Immature natural killer cell (primary cell): ENCODE results near the gene SGK1. TPM values are rescaled to one million over a fixed set of nuclear protein-coding genes. Genes with fewer than 3 reads are reported as not detected.
"Not testable (repeated sequence)": the region's sequence is repeated elsewhere in the genome, so short reads cannot be mapped to it uniquely, and the experiment has no call there.

ENCODE experiments used
- DNase-seq, 3 donors: peaks; one replicate each; pipeline ENCODE4 v3.0.0; 2022; ENCODE audit warnings: mixed read lengths in 1 of 3
- H3K27ac Mint-ChIP-seq, 6 donors: one replicate each; pipeline ENCODE4 v1.8.0; 2020; ENCODE audit warnings: mixed read lengths in 6 of 6, mild to moderate bottlenecking in 5 of 6, inconsistent platforms in 4 of 6, moderate library complexity in 3 of 6
- H3K27me3 Mint-ChIP-seq, 3 donors: one replicate each; pipeline ENCODE4 v1.8.0; 2020 to 2021; ENCODE audit warnings: low read depth in 3 of 3, mild to moderate bottlenecking in 3 of 3, mixed read lengths in 3 of 3, moderate library complexity in 3 of 3, inconsistent platforms in 1 of 3
- H3K36me3 Mint-ChIP-seq, 3 donors: one replicate each; pipeline ENCODE4 v1.8.0; 2020; ENCODE audit warnings: mixed read lengths in 3 of 3, inconsistent platforms in 2 of 3, mild to moderate bottlenecking in 2 of 3
- H3K4me1 Mint-ChIP-seq, 2 donors: one replicate each; pipeline ENCODE4 v1.8.0; 2020; ENCODE audit warnings: inconsistent platforms in 2 of 2, mild to moderate bottlenecking in 2 of 2, mixed read lengths in 2 of 2, moderate library complexity in 1 of 2
- H3K4me3 Mint-ChIP-seq, 5 donors: one replicate each; pipeline ENCODE4 v1.8.0; 2020; ENCODE audit warnings: mild to moderate bottlenecking in 5 of 5, mixed read lengths in 5 of 5, inconsistent platforms in 3 of 5, moderate library complexity in 3 of 5
- H3K9me3 Mint-ChIP-seq, 6 donors: one replicate each; pipeline ENCODE4 v1.8.0; 2020; ENCODE audit warnings: mild to moderate bottlenecking in 6 of 6, mixed read lengths in 6 of 6, inconsistent platforms in 4 of 6, moderate library complexity in 3 of 6
- polyA plus RNA-seq, 3 donors: library from polyadenylated mRNA; unstranded; fragments of 300-500 nt; fragmentation: Illumina TruSeq; gene quantifications; one replicate each; pipeline ENCODE4 v1.2.3, GENCODE V29; 2021

The SGK1 gene
- polyA plus RNA-seq, 3 donors from 2014 or later, result 1.2 to 4.3 (median 3.8) TPM

DNA sequence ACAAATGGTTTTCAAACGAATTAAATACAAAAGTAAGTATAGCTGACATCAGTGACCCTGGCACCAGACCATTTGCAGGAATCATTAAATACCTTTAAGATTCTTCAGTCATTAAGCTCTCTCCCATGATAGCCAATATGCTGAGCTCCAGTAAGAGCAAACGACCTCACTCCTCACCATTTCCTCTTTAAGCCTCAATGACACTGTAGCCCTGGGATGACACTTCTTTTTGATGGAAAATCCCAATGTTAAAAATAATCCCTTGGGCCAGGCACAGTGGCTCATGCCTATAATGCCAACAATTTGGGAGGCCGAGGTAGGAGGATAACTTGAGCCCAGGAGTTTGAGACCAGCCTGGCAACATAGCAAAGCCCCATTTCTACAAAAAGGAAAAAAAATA lies 3.3 kb upstream of the SGK1 start:
- Mint-ChIP-seq H3K4me3 (no peak overlapping the region), H3K27ac (no peak overlapping the region), H3K4me1 (peaks cover 10 to 13% of the 10 kb centered on the region in 2 donors), H3K27me3 (peaks cover 4 to 15% (median 11%) of the 10 kb centered on the region in 3 donors), H3K9me3 (peaks cover 0 to 9% (median 0%) of the 10 kb centered on the region in 6 donors), H3K36me3 (no peaks in the 10 kb centered on the region)
- DNase-seq, result no peak

- DNase-seq, H3K36me3 Mint-ChIP-seq, H3K4me3 Mint-ChIP-seq, H3K27ac Mint-ChIP-seq, H3K9me3 Mint-ChIP-seq: not testable (repeated sequence)
- H3K4me1 Mint-ChIP-seq, result peaks cover 10 to 13% of the 10 kb centered on the region in 2 donors
- H3K27me3 Mint-ChIP-seq, result peaks cover 7 to 15% (median 15%) of the 10 kb centered on the region in 3 donors
Measured at GRCh38 chr6:134319686-134320085, 1.8 kb upstream of the SGK1 start.

- Mint-ChIP-seq H3K4me3 (no peak overlapping the region), H3K4me1 (peaks cover 10 to 13% of the 10 kb centered on the region in 2 donors), H3K27ac (no peak overlapping the region), H3K27me3 (peaks cover 7 to 15% (median 15%) of the 10 kb centered on the region in 3 donors), H3K9me3 (peaks cover 0 to 9% (median 0%) of the 10 kb centered on the region in 6 donors), H3K36me3 (no peaks in the 10 kb centered on the region)
- DNase-seq, result no peak
Measured at GRCh38 chr6:134318974-134319281, 1.0 kb upstream of the SGK1 start.

GRCh38 chr6:134318236-134318973 lies 493 bp upstream of the SGK1 start:
- Mint-ChIP-seq H3K27ac (no peak overlapping the region), H3K9me3 (peaks cover 0 to 9% (median 0%) of the 10 kb centered on the region in 6 donors), H3K4me3 (peak overlapping the region in 2 of 5 donors; percentile 74 to 76), H3K36me3 (no peaks in the 10 kb centered on the region), H3K27me3 (peaks cover 7 to 15% (median 15%) of the 10 kb centered on the region in 3 donors), H3K4me1 (peaks cover 10 to 13% of the 10 kb centered on the region in 2 donors)
- DNase-seq, result no peak

DNA sequence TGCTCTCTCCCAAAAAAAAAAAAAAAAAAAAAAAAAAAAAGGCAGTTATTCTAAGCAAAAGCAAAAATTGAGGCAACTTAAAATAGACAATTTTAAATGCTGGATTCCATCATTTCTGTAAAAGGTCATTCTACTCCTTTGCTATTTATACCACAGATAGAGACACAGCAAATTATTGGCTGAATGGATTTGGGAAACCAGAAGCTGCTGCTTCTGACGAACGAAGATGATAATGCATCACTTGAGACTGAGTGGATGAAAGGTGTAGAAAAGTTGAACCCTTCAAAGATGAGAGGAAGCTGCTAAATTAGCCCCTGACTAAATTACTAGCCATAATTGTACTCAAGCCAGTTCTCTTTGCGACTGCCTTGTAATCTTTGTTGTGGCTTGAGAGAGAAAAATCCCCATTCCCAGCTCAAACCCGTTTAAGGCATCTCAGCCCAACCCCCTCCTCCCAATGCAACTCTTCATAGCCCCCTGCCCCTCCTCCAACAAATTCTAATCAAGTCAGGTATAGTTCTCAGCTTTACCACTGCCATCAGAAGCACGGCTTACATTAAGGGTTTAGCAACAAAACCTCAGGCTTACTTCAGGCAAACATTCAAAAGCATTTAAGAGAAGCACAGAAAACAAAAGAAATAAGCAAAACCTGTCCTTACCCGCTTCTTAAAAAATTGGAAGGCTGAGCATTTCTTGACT lies 1.0 kb downstream of the SGK1 start:
- peaks cover 0 to 9% (median 0%) of the 10 kb centered on the region in 6 donors for H3K9me3 Mint-ChIP-seq

GRCh38 chr6:134315974-134316441 lies 1.9 kb downstream of the SGK1 start:
- H3K4me1 Mint-ChIP-seq, result peaks cover 10 to 13% of the 10 kb centered on the region in 2 donors
- H3K27me3 Mint-ChIP-seq, result peaks cover 12 to 18% (median 15%) of the 10 kb centered on the region in 3 donors
- DNase-seq, result no peak
- peaks cover 0 to 9% (median 0%) of the 10 kb centered on the region in 6 donors for H3K9me3 Mint-ChIP-seq
- no peak overlapping the region for H3K27ac Mint-ChIP-seq
- H3K4me3 Mint-ChIP-seq, result no peak overlapping the region
- no peaks in the 10 kb centered on the region for H3K36me3 Mint-ChIP-seq

More for the DNA sequence above, 1.0 kb downstream of the SGK1 start:
- H3K4me3 Mint-ChIP-seq, result peak overlapping the region in 2 of 5 donors; percentile 63 to 76
- H3K36me3 Mint-ChIP-seq, result no peaks in the 10 kb centered on the region
- DNase-seq, result no peak
- no peak overlapping the region for H3K27ac Mint-ChIP-seq
- peaks cover 10 to 13% of the 10 kb centered on the region in 2 donors for H3K4me1 Mint-ChIP-seq
- peaks cover 12 to 18% (median 15%) of the 10 kb centered on the region in 3 donors for H3K27me3 Mint-ChIP-seq

DNA sequence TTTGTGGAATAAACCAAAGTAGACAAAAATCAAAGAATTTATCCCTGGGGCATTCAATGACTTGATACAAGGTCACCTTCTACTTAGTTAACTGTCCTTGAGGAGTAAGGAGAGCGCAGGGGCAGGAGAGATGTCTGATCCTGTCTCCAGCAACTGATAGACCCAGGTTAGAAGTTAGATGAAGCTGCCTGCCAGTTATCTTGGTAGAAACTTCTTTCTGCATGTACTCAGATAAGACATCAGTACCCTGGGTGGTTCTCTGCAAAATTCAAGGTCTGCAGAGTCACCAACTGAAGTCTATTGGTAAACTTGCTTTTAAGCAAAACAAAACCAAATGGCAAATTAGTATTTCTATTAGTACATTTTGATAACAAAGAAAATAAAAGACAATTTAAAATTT lies 2.7 kb downstream of the SGK1 start:
- peaks cover 12 to 18% (median 15%) of the 10 kb centered on the region in 3 donors for H3K27me3 Mint-ChIP-seq
- H3K27ac Mint-ChIP-seq, result no peak overlapping the region
- H3K4me1 Mint-ChIP-seq, result peaks cover 10 to 13% of the 10 kb centered on the region in 2 donors
- H3K36me3 Mint-ChIP-seq, result no peaks in the 10 kb centered on the region
- H3K4me3 Mint-ChIP-seq, result no peak overlapping the region
- no peak for DNase-seq
- H3K9me3 Mint-ChIP-seq, result peaks cover 0 to 9% (median 0%) of the 10 kb centered on the region in 6 donors

DNA sequence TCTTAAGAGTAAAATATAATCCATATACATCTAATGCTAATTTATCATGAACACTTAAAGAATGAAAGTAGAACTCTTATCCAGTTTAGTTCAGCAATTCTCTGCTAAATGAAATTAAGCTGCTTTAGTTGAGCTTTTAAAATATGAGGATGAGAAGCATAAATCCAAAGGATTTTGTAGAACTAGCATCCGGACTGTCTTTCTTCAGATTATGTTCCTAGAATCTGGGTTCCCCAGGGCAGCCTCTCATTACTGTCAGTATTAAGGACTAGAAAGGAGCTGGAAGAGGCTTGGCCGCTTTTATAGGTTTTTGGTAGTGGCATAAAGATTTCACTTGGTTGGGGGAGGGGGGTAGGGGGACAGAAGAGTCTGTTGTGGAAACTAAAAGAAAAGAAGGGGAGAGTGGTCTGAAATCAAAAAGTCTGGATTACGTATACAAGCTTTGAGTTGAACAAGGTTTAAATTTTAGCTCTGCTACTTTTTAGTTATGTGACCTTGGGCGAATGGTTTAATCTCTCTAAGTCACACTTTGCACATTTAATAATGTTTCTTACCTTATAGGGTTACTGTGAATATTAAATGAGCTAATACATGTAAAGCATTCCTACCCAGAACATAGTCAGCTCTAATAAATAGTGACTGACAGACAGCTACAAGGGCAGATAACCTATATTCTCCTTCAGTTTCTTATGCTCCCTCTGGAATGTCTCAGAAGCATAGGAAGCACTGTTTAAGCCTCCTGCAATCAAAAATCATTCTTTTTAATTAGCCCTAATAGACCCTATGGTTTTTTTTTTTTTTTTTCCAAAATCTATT lies 3.7 kb downstream of the SGK1 start:
- Mint-ChIP-seq H3K27me3 (peaks cover 9 to 16% (median 12%) of the 10 kb centered on the region in 3 donors), H3K27ac (no peak overlapping the region), H3K9me3 (peaks cover 0 to 3% (median 0%) of the 10 kb centered on the region in 6 donors), H3K4me1 (peaks cover 10 to 13% of the 10 kb centered on the region in 2 donors), H3K4me3 (no peak overlapping the region), H3K36me3 (no peaks in the 10 kb centered on the region)
- DNase-seq, result no peak

DNA sequence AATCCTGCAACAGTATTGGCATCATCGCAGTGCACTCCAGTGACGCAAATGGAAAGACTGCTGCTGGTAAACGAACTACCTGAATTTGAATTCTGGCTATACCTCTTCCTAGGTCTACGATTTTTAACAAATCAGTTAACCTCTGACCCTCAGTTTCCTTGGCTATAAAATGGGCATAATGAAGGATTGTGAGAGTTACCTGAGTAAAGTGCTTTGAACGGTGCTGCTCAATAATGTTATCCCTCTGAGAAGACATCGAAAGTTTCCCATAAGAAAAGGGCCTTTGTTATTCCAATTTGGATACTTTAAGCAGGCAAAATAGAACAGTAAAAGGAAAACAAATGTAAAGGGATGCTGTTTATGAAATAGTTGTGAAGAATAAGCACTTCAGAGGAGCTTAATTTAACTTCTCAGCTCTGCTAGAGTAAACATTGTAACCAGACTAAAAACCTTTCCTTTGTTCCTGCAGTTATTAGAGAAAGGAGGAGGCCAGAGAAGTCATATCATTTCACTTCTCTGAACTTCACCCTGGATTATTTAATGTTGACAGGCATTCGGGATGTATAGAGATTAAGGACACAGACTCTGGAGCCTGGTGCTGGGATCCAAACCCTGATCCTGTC lies 5.8 kb downstream of the SGK1 start:
- H3K4me1 Mint-ChIP-seq, result peaks cover 0 to under 1% of the 10 kb centered on the region in 2 donors
- no peak overlapping the region for H3K27ac Mint-ChIP-seq
- no peak overlapping the region for H3K4me3 Mint-ChIP-seq
- no peak for DNase-seq
- H3K27me3 Mint-ChIP-seq, result peaks cover 0 to 9% (median 8%) of the 10 kb centered on the region in 3 donors
- H3K9me3 Mint-ChIP-seq, result no peaks in the 10 kb centered on the region
- no peaks in the 10 kb centered on the region for H3K36me3 Mint-ChIP-seq

GRCh38 chr6:134310817-134311216 lies 7.1 kb downstream of the SGK1 start:
- Mint-ChIP-seq H3K4me1 (no peaks in the 10 kb centered on the region), H3K36me3 (no peaks in the 10 kb centered on the region), H3K27ac (no peak overlapping the region), H3K4me3 (no peak overlapping the region), H3K27me3 (peaks cover 0 to 8% (median 2%) of the 10 kb centered on the region in 3 donors), H3K9me3 (no peaks in the 10 kb centered on the region)
- DNase-seq, result no peak

DNA sequence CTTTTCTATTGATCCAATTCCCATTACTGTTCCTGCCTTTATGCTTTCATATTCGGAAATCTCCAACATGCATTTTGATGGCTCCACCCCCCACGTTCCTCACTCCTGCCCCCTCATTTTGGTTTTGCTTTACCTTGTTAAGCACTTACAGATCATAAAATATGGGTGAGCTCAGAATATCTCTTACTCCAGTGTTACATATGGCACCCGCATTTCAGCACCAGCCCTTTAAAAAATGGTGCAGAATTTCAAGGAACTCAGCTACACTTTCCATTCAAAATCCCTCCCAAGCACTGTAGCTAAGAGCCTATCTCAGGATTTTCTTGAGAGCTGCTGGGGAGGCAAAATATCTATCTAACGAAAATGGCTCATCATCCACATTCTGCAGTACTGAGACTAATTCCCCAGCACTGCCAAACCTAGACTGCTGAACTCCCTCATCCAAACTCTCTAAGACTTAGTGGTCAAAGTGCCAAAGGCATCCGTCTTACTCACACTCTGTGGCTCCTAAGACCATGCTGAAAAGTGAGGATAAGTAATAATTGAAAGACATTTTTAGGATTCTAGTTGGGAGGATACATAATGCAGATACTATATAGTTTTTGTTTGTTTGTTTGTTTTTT lies 7.8 kb downstream of the SGK1 start:
- Mint-ChIP-seq H3K36me3 (no peaks in the 10 kb centered on the region), H3K27me3 (peaks cover 0 to 5% (median 2%) of the 10 kb centered on the region in 3 donors), H3K4me1 (no peaks in the 10 kb centered on the region), H3K27ac (no peak overlapping the region), H3K4me3 (no peak overlapping the region), H3K9me3 (no peaks in the 10 kb centered on the region)
- DNase-seq, result no peak

DNA sequence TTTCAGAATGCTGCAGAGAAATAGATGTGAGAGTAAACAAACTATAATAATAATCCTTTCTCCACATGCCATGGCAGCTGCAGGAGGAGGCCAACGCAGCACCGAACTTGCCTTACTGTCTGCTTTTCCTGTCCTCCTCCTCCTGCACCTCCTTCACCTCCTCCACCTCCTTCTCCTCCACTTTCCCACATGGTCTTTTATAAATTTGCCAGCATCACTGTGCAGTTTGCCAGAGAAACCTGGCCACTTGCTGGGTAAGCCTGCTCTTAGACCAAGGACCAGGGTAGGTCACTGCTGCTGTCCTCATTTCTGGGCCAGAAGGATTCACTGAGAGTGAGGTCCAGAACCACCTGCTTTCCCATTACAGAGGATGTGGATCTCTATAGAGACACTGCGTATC lies 8.7 kb downstream of the SGK1 start:
- H3K27me3 Mint-ChIP-seq, result peaks cover 0 to 5% (median 2%) of the 10 kb centered on the region in 3 donors
- no peak overlapping the region for H3K4me3 Mint-ChIP-seq
- H3K4me1 Mint-ChIP-seq, result no peaks in the 10 kb centered on the region
- no peaks in the 10 kb centered on the region for H3K9me3 Mint-ChIP-seq
- no peaks in the 10 kb centered on the region for H3K36me3 Mint-ChIP-seq
- DNase-seq, result no peak
- H3K27ac Mint-ChIP-seq, result no peak overlapping the region

- no peaks in the 10 kb centered on the region for H3K36me3 Mint-ChIP-seq
- peaks cover 0 to 5% (median 2%) of the 10 kb centered on the region in 3 donors for H3K27me3 Mint-ChIP-seq
- DNase-seq, result no peak
- no peak overlapping the region for H3K4me3 Mint-ChIP-seq
- H3K4me1 Mint-ChIP-seq, result no peaks in the 10 kb centered on the region
- H3K9me3 Mint-ChIP-seq, result no peaks in the 10 kb centered on the region
- H3K27ac Mint-ChIP-seq, result no peak overlapping the region
Measured at GRCh38 chr6:134308800-134309199, 9.1 kb downstream of the SGK1 start.
